Measurements from ENCODE around the gene DNAH17. TPM values are rescaled to one million over a fixed set of nuclear protein-coding genes. Genes with fewer than 3 reads are reported as not detected.

Gene DNAH17
- total RNA-seq, 2 donors from 2014 or later: 0.87 to 6.9 TPM

DNA sequence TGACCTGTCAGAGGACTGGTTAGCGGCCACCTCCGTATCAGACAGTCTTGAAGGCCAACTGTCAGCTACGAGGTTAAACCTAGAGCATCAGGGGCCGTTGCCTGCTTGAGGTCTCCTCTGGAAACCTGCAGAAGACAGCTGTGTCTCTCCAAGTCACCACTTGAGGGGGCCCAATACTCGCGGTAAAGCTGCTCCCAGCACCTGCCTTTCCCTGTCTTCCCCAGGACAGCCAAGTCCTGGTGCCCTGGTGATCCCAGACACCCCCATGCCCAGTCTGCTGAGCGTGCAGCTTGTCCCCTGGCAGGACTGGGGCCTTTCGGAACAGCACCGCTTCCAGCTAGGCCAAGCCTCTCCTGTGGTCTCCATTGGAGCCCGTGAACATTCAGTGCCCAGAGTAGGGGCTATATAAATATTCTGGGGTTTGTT, 80.1 kb downstream of the DNAH17 start:
- Histone ChIP-seq H3K4me3 (no peak overlapping the region), H3K27ac (no peak overlapping the region), H3K27me3 (replicated peaks; ENCODE audit: insufficient read depth) (no peaks in the 10 kb centered on the region), H3K9me3 (no peaks in the 10 kb centered on the region), H3K4me1 (replicated peaks) (no peaks in the 10 kb centered on the region), H3K36me3 (no peaks in the 10 kb centered on the region)
- 14% methylated on average over 9 of the region's 10 CpGs for WGBS
- DNase-seq (ENCODE audit: low spot score): peak; percentile 71
- intact Hi-C loops (cut with DNase I): loop anchor here (5.0 kb wide), 2 partner anchors 210 to 250 kb away; no protein-coding TSS in a partner anchor
- TF ChIP-seq, protein P1, sequence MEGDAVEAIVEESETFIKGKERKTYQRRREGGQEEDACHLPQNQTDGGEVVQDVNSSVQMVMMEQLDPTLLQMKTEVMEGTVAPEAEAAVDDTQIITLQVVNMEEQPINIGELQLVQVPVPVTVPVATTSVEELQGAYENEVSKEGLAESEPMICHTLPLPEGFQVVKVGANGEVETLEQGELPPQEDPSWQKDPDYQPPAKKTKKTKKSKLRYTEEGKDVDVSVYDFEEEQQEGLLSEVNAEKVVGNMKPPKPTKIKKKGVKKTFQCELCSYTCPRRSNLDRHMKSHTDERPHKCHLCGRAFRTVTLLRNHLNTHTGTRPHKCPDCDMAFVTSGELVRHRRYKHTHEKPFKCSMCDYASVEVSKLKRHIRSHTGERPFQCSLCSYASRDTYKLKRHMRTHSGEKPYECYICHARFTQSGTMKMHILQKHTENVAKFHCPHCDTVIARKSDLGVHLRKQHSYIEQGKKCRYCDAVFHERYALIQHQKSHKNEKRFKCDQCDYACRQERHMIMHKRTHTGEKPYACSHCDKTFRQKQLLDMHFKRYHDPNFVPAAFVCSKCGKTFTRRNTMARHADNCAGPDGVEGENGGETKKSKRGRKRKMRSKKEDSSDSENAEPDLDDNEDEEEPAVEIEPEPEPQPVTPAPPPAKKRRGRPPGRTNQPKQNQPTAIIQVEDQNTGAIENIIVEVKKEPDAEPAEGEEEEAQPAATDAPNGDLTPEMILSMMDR (IDR thresholded peaks at IDR 0.05): peak; percentile 14 to 80 (median 64)
- TF ChIP-seq POLR2A (IDR thresholded peaks at IDR 0.05) (no peak), POLR2AphosphoS5 (IDR thresholded peaks at IDR 0.05) (no peak)

DNA sequence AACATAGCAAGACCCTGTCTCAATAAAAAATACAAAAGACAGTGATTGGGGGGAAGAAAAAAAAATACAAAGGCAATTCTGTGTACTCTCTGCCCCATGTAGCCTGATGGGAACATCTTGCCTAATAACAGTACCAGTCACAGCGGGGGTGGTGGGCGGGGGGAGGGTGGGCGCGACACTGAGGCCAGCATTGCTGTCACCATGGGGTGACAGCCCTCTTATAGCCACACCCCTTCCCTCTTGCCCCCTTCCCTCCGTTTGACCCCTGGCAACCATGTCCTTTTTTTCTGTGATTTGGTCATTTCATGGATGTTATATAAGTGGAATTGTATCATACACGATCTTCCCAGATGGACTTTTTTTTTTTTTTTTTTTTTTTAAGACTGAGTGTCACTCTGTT, 80.9 kb downstream of the DNAH17 start:
- 78% methylated on average over 6 of the region's 6 CpGs for WGBS

DNA sequence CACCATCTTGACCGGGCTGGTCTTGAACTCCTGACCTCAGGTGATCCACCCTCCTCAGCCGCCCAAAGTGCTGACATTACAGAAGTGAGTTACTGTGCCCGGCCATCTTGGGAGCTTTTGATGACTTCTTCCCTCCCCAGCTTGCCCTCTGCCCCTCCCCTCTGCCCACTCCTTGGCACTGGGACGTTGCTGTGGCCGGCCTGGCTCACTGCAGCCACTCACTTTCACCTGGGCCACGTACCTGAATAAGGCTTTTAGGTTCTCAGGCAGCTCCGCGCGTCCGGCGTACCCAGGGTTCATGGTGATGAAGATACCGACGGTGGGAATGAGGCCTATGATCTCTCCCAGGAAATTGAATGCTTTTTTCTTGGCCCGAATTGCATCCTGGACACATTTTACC, 81.6 kb downstream of the DNAH17 start:
- no peak overlapping the region for H3K27ac ChIP-seq
- WGBS: 90% methylated on average over 14 of the region's 14 CpGs
- no peak overlapping the region for H3K4me3 ChIP-seq
- no peaks in the 10 kb centered on the region for H3K9me3 ChIP-seq
- intact Hi-C loops (cut with DNase I): loop anchor here (5.0 kb wide), 2 partner anchors 212 to 252 kb away; no protein-coding TSS in a partner anchor
- TF ChIP-seq, protein P1 (IDR thresholded peaks at IDR 0.05): no peak
- no peak for TF ChIP-seq POLR2A (IDR thresholded peaks at IDR 0.05)
- TF ChIP-seq POLR2AphosphoS5 (IDR thresholded peaks at IDR 0.05): no peak
- H3K27me3 ChIP-seq (replicated peaks; ENCODE audit: insufficient read depth): no peaks in the 10 kb centered on the region
- no peaks in the 10 kb centered on the region for H3K36me3 ChIP-seq
- H3K4me1 ChIP-seq (replicated peaks): no peaks in the 10 kb centered on the region
- no peak for DNase-seq (ENCODE audit: low spot score)

More for the DNA sequence above, 80.9 kb downstream of the DNAH17 start:
- Histone ChIP-seq H3K4me1 (replicated peaks) (no peaks in the 10 kb centered on the region), H3K27ac (no peak overlapping the region), H3K9me3 (no peaks in the 10 kb centered on the region), H3K27me3 (replicated peaks; ENCODE audit: insufficient read depth) (no peaks in the 10 kb centered on the region), H3K4me3 (no peak overlapping the region), H3K36me3 (no peaks in the 10 kb centered on the region)
- TF ChIP-seq POLR2A (IDR thresholded peaks at IDR 0.05) (no peak), POLR2AphosphoS5 (IDR thresholded peaks at IDR 0.05) (no peak)
- TF ChIP-seq, protein P1 (IDR thresholded peaks at IDR 0.05): no peak
- DNase-seq (ENCODE audit: low spot score): no peak
- intact Hi-C loops (cut with DNase I): loop anchor here (5.0 kb wide), 2 partner anchors 211 to 251 kb away; no protein-coding TSS in a partner anchor

DNA sequence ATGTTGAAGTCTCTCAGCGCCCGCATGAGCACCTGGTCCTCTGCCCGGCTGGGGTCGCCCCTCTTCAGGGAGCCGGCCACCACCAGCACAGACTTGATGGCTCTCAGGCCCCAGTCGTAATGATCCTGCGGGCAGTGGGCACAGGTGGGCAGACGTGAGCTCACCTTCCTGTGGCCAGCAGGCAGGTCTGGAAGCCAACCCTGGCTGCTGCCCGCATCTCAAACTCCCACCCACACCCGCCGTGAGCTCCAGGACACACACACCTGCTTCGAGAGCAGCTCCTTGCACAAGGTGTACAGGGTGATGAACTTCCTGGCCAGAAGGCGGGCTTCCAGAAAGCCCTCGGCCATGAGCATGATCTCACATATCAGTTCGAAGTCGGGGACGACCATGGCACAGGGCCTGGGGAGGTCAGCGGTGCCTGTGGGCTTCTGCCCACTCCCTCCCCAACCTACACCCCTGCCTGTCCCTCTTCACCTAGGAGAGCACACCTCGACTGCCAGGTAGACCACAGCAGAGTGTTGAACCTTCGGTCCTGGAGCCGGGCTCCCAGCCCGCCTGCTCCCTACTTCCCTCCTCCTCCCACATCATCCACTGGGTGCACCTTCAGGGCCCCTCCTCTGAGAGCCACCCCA, 82.4 kb downstream of the DNAH17 start:
- no peaks in the 10 kb centered on the region for H3K36me3 ChIP-seq
- WGBS: 87% methylated on average over 22 of the region's 22 CpGs
- H3K4me3 ChIP-seq: no peak overlapping the region
- no peaks in the 10 kb centered on the region for H3K9me3 ChIP-seq
- intact Hi-C loops (cut with DNase I): loop anchor here (5.0 kb wide), 2 partner anchors 212 to 252 kb away; no protein-coding TSS in a partner anchor
- TF ChIP-seq POLR2A (IDR thresholded peaks at IDR 0.05): no peak
- TF ChIP-seq, protein P1 (IDR thresholded peaks at IDR 0.05): no peak
- no peak for TF ChIP-seq POLR2AphosphoS5 (IDR thresholded peaks at IDR 0.05)
- no peaks in the 10 kb centered on the region for H3K27me3 ChIP-seq (replicated peaks; ENCODE audit: insufficient read depth)
- no peak for DNase-seq (ENCODE audit: low spot score)
- no peak overlapping the region for H3K27ac ChIP-seq
- no peaks in the 10 kb centered on the region for H3K4me1 ChIP-seq (replicated peaks)
